Right ventricle myocardium superior (tissue), 1 donor: ENCODE data around the gene PLCB3. TPM values are rescaled to one million over a fixed set of nuclear protein-coding genes. Genes with fewer than 3 reads are reported as not detected.

Experiments
- ATAC-seq: fragments of 200-7000 bp; cut with Tn5 transposase; one replicate; pipeline ENCODE4 v1.9.1; 2020; ENCODE audit warnings: mild to moderate bottlenecking; ENCODE audit not compliant: poor library complexity
- DNase-seq: peaks from one replicate; pipeline ENCODE4 v3.0.0-alpha.2; 2020
- intact Hi-C: fragments of 100-400 bp; cut with DNase I; formaldehyde crosslinking; loops from one replicate; pipeline ENCODE4 v1.11.2; 2022
- long read RNA-seq: library from polyadenylated mRNA; unstranded; transcript quantifications from one replicate; pipeline ENCODE4 v2.0.0, GENCODE V29; 2021
- total RNA-seq: library from RNA; stranded (reverse); fragmentation: NEBNext Ultra II Directional; extraction: Animal tissue kit (Norgen Biotek cat#: 25700); gene quantifications from one replicate; pipeline ENCODE4 v1.2.1, GENCODE V29; 2021
- donor health status: DM: no; HTN: yes; CAD: no; lungs with severe emphysema.

PLCB3 gene
- 11.3 TPM for total RNA-seq
- long read RNA-seq, full-length matches to known transcripts = 7 of 14 reads
- long read RNA-seq, partial matches to known transcripts = 3 of 14 reads
- long read RNA-seq, other reads (novel, unspliced or antisense) = 4 of 14 reads

GRCh38 chr11:64251016-64251752, at the start of gene PLCB3:
Gene PLCB3, plus strand, starts transcription at chr11:64251530. Its CDS starts 120 bp downstream, at chr11:64251650.
- intact Hi-C loops = no loop called here
- peak; percentile 65 for ATAC-seq
- peak; percentile 73 for DNase-seq

GRCh38 chr11:64201543-64201942, 49.8 kb upstream of the PLCB3 start:
- ATAC-seq (no peak), DNase-seq (no peak)
- intact Hi-C loops = loop anchor here (5.0 kb wide), 1 partner anchor 101 kb away; the partner anchor contains the start of gene CATSPERZ

GRCh38 chr11:64202992-64203391, 48.3 kb upstream of the PLCB3 start:
- ATAC-seq (no peak), DNase-seq (no peak)
- intact Hi-C loops = loop anchor here (5.0 kb wide), 1 partner anchor 99 kb away; the partner anchor contains the start of gene CATSPERZ

GRCh38 chr11:64203421-64204079, 47.8 kb upstream of the PLCB3 start:
- intact Hi-C loops = loop anchor here (5.0 kb wide), 1 partner anchor 99 kb away; the partner anchor contains the start of gene CATSPERZ
- no peak for DNase-seq

GRCh38 chr11:64204080-64204440, 47.3 kb upstream of the PLCB3 start:
- no peak for DNase-seq
- no peak for ATAC-seq
- intact Hi-C loops = loop anchor here (5.0 kb wide), 1 partner anchor 98 kb away; the partner anchor contains the start of gene CATSPERZ

More at GRCh38 chr11:64203421-64204079, 47.8 kb upstream of the PLCB3 start:
- no peak for ATAC-seq

GRCh38 chr11:64204464-64204989, 46.8 kb upstream of the PLCB3 start:
- DNase-seq (peak; percentile 91), ATAC-seq (peak; percentile 66)
- intact Hi-C loops = loop anchor here (5.0 kb wide), 1 partner anchor 98 kb away; the partner anchor contains the start of gene CATSPERZ

GRCh38 chr11:64206457-64207255, 44.7 kb upstream of the PLCB3 start, which contains the start of gene FERMT3:
Gene FERMT3, plus strand, starts transcription at chr11:64206721. Its CDS starts 644 bp downstream, at chr11:64207365.
- DNase-seq = peak; percentile 85
- peak; percentile 59 for ATAC-seq
- intact Hi-C loops = no loop called here

GRCh38 chr11:64207256-64208085, 43.9 kb upstream of the PLCB3 start:
- peak; percentile 72 for ATAC-seq
- intact Hi-C loops = no loop called here
- DNase-seq = peak; percentile 83

GRCh38 chr11:64208086-64208795, 43.1 kb upstream of the PLCB3 start:
- no peak for ATAC-seq
- no peak for DNase-seq
- intact Hi-C loops = no loop called here

- DNase-seq = no peak
Observed at GRCh38 chr11:64208796-64209562, 42.4 kb upstream of the PLCB3 start.

GRCh38 chr11:64209563-64209843, 41.8 kb upstream of the PLCB3 start:
- ATAC-seq (no peak), DNase-seq (no peak)
- intact Hi-C loops = no loop called here

More at GRCh38 chr11:64208796-64209562, 42.4 kb upstream of the PLCB3 start:
- no peak for ATAC-seq
- intact Hi-C loops = no loop called here

- ATAC-seq (no peak), DNase-seq (no peak)
- intact Hi-C loops = no loop called here
Observed at GRCh38 chr11:64210301-64211020, 40.9 kb upstream of the PLCB3 start.

GRCh38 chr11:64211181-64211872, 40.0 kb upstream of the PLCB3 start:
- no peak for ATAC-seq
- no peak for DNase-seq
- intact Hi-C loops = no loop called here

GRCh38 chr11:64216879-64217278, 34.5 kb upstream of the PLCB3 start:
- ATAC-seq (no peak), DNase-seq (no peak)
- intact Hi-C loops = no loop called here

GRCh38 chr11:64218628-64219353, 32.5 kb upstream of the PLCB3 start:
- intact Hi-C loops = no loop called here
- DNase-seq = no peak
- ATAC-seq = no peak
